MM.1S (cell line): Measurements from ENCODE around the gene ARSA.
A peak's percentile ranks its signal among the peaks of the same experiment; 100 is the strongest.

Source experiments
- CTCF ChIP-seq: fragments of 300-600 bp; sonication (generic); IDR thresholded peaks from 2 replicates; pipeline ENCODE4 v1.5.1; 2016; ENCODE audit warnings: antibody characterized with exemption, low read length, mixed read lengths
- EZH2 ChIP-seq: fragments of 300-600 bp; sonication (generic); optimal IDR thresholded peaks from 2 replicates; pipeline ENCODE3; 2017; ENCODE audit warnings: low read depth, mild to moderate bottlenecking, antibody characterized with exemption, low read length, mixed read lengths

- TF ChIP-seq EZH2 (no peak), CTCF (peak; percentile 47)
Measured at GRCh38 chr22:50621948-50622722, 5.8 kb downstream of the ARSA start.
